Measurements from ENCODE around the gene POLR2I. TPM values are rescaled to one million over a fixed set of nuclear protein-coding genes. Genes with fewer than 3 reads are reported as not detected.
A peak's percentile ranks its signal among the peaks of the same experiment; 100 is the strongest.
"Not testable (repeated sequence)": the region's sequence is repeated elsewhere in the genome, so short reads cannot be mapped to it uniquely, and the experiment has no call there.

POLR2I gene
- total RNA-seq, 2 experiments from 2014 or later, result 46.1 to 49.8 TPM

- Mint-ChIP-seq H3K9me3 (no peaks in the 10 kb centered on the region), H3K4me1 (no peaks in the 10 kb centered on the region), H3K4me3 (no peak overlapping the region), H3K36me3 (peaks cover 49% of the 10 kb centered on the region), H3K27ac (no peak overlapping the region), H3K27me3 (no peaks in the 10 kb centered on the region)
- POLR2A ChIA-PET, result no interaction called here
- DNase-seq (no peak), ATAC-seq (ENCODE audit: low read depth) (no peak)
These were observed 30.3 kb downstream of the POLR2I start for GRCh38 chr19:36084231-36085009.

- Mint-ChIP-seq H3K27ac (no peak overlapping the region), H3K9me3 (no peaks in the 10 kb centered on the region)
These were observed 31.8 kb downstream of the POLR2I start for GRCh38 chr19:36082916-36083315.

GRCh38 chr19:36081894-36082293 is 32.8 kb downstream of the POLR2I start:
- Mint-ChIP-seq H3K27ac (peak overlapping the region; percentile 38), H3K4me1 (no peaks in the 10 kb centered on the region), H3K27me3 (no peaks in the 10 kb centered on the region), H3K36me3 (peaks cover 49% of the 10 kb centered on the region), H3K4me3 (no peak overlapping the region), H3K9me3 (no peaks in the 10 kb centered on the region)
- DNase-seq (no peak), ATAC-seq (ENCODE audit: low read depth) (no peak)
- POLR2A ChIA-PET, result no interaction called here

More at GRCh38 chr19:36082916-36083315, 31.8 kb downstream of the POLR2I start:
- H3K27me3 Mint-ChIP-seq, result no peaks in the 10 kb centered on the region
- POLR2A ChIA-PET, result no interaction called here
- no peak for DNase-seq
- peaks cover 46% of the 10 kb centered on the region for H3K36me3 Mint-ChIP-seq
- no peak overlapping the region for H3K4me3 Mint-ChIP-seq
- ATAC-seq (ENCODE audit: low read depth), result no peak
- no peaks in the 10 kb centered on the region for H3K4me1 Mint-ChIP-seq

- H3K9me3 Mint-ChIP-seq, result no peaks in the 10 kb centered on the region
- no peak overlapping the region for H3K27ac Mint-ChIP-seq
- no peaks in the 10 kb centered on the region for H3K27me3 Mint-ChIP-seq
- H3K4me3 Mint-ChIP-seq, result no peak overlapping the region
- H3K36me3 Mint-ChIP-seq, result peaks cover 50% of the 10 kb centered on the region
- DNase-seq, result no peak
- POLR2A ChIA-PET, result no interaction called here
- no peaks in the 10 kb centered on the region for H3K4me1 Mint-ChIP-seq
- no peak for ATAC-seq (ENCODE audit: low read depth)
These were observed 33.3 kb downstream of the POLR2I start for GRCh38 chr19:36081385-36081784.

GRCh38 chr19:36079389-36079945 is 35.2 kb downstream of the POLR2I start:
- Mint-ChIP-seq H3K9me3 (no peaks in the 10 kb centered on the region), H3K4me1 (no peaks in the 10 kb centered on the region), H3K27ac (no peak overlapping the region), H3K4me3 (no peak overlapping the region), H3K27me3 (no peaks in the 10 kb centered on the region), H3K36me3 (peaks cover 41% of the 10 kb centered on the region)
- DNase-seq (no peak), ATAC-seq (ENCODE audit: low read depth) (no peak)
- POLR2A ChIA-PET, result no interaction called here

- H3K4me3 Mint-ChIP-seq, result no peak overlapping the region
- peaks cover 1% of the 10 kb centered on the region for H3K4me1 Mint-ChIP-seq
- H3K27me3 Mint-ChIP-seq, result no peaks in the 10 kb centered on the region
- H3K27ac Mint-ChIP-seq, result no peak overlapping the region
- no peak for DNase-seq
- H3K36me3 Mint-ChIP-seq, result peaks cover 26% of the 10 kb centered on the region
- no peaks in the 10 kb centered on the region for H3K9me3 Mint-ChIP-seq
- ATAC-seq (ENCODE audit: low read depth), result no peak
- POLR2A ChIA-PET, result no interaction called here
These were observed 41.4 kb downstream of the POLR2I start for GRCh38 chr19:36073121-36073876.

GRCh38 chr19:36072081-36072480 is 42.6 kb downstream of the POLR2I start:
- Mint-ChIP-seq H3K4me1 (peaks cover 1% of the 10 kb centered on the region), H3K27ac (no peak overlapping the region), H3K36me3 (peaks cover 33% of the 10 kb centered on the region), H3K9me3 (no peaks in the 10 kb centered on the region), H3K4me3 (no peak overlapping the region), H3K27me3 (no peaks in the 10 kb centered on the region)
- POLR2A ChIA-PET, result no interaction called here
- DNase-seq (no peak), ATAC-seq (ENCODE audit: low read depth) (no peak)

GRCh38 chr19:36068810-36069499 is 45.7 kb downstream of the POLR2I start:
- POLR2A ChIA-PET; H3K4me3 Mint-ChIP-seq; H3K27me3 Mint-ChIP-seq; H3K4me1 Mint-ChIP-seq; H3K9me3 Mint-ChIP-seq; H3K27ac Mint-ChIP-seq; ATAC-seq (ENCODE audit: low read depth); DNase-seq: not testable (repeated sequence)
- peaks cover 36% of the 10 kb centered on the region for H3K36me3 Mint-ChIP-seq

- POLR2A ChIA-PET, result interaction anchor here (0.6 to 1.1 kb wide), 2 partner anchors 14 to 239 kb away, joined by 4 read pairs; partner anchors contain the start of gene THAP8
- Mint-ChIP-seq H3K27ac (no peak overlapping the region), H3K36me3 (peaks cover 36% of the 10 kb centered on the region), H3K9me3 (no peaks in the 10 kb centered on the region), H3K4me1 (peaks cover 1% of the 10 kb centered on the region), H3K4me3 (no peak overlapping the region), H3K27me3 (no peaks in the 10 kb centered on the region)
- DNase-seq (no peak), ATAC-seq (ENCODE audit: low read depth) (no peak)
These were observed 47.0 kb downstream of the POLR2I start for GRCh38 chr19:36067681-36068080.

GRCh38 chr19:36064826-36065225 is 49.8 kb downstream of the POLR2I start:
- ATAC-seq (ENCODE audit: low read depth) (no peak), DNase-seq (no peak)
- H3K9me3 Mint-ChIP-seq, result no peaks in the 10 kb centered on the region
- peaks cover 28% of the 10 kb centered on the region for H3K36me3 Mint-ChIP-seq
- H3K27ac Mint-ChIP-seq, result no peak overlapping the region
- H3K4me3 Mint-ChIP-seq, result no peak overlapping the region
- H3K4me1 Mint-ChIP-seq, result peaks cover 2% of the 10 kb centered on the region
- H3K27me3 Mint-ChIP-seq, result no peaks in the 10 kb centered on the region
- POLR2A ChIA-PET, result no interaction called here

Other genes with a start within 250 kb of the POLR2I start
- gene APLP1, start 246.3 kb downstream of the POLR2I start, total RNA-seq, result 1 to 10 TPM; 1.2 to 1.4 TPM
- gene NFKBID, start 214.3 kb downstream of the POLR2I start, total RNA-seq, result 10 to 100 TPM; 40.7 to 48.7 TPM
- 100 to 1,000 TPM; 186 to 190 TPM for gene HCST, start 212.3 kb downstream of the POLR2I start, total RNA-seq
- 10 to 100 TPM; 10.6 to 11.2 TPM for gene TYROBP, start 206.6 kb downstream of the POLR2I start, total RNA-seq
- gene LRFN3, start 178.5 kb downstream of the POLR2I start, total RNA-seq, result 10 to 100 TPM; 10.7 to 12.4 TPM
- gene SDHAF1, start 119.7 kb downstream of the POLR2I start, total RNA-seq, result 10 to 100 TPM; 22.2 to 22.8 TPM
- gene SYNE4, start 106.1 kb downstream of the POLR2I start, total RNA-seq, result 1 to 10 TPM; 3.3 to 3.8 TPM
- 10 to 100 TPM; 56.4 to 61.1 TPM for gene ALKBH6, start 100.7 kb downstream of the POLR2I start, total RNA-seq
- 1 to 10 TPM; 1.4 to 2.2 TPM for gene CLIP3, start 82.0 kb downstream of the POLR2I start, total RNA-seq
- 1 to 10 TPM; 6.4 to 6.7 TPM for gene THAP8, start 60.6 kb downstream of the POLR2I start, total RNA-seq
- gene WDR62, start 60.0 kb downstream of the POLR2I start, total RNA-seq, result 10 to 100 TPM; 24.9 to 27.8 TPM
- not detected for gene OVOL3, start 3.7 kb downstream of the POLR2I start, total RNA-seq
- gene TBCB, start 593 bp upstream of the POLR2I start, total RNA-seq, result 100 to 1,000 TPM; 150 to 152 TPM
- 100 to 1,000 TPM; 400 to 405 TPM for gene CAPNS1, start 25.2 kb upstream of the POLR2I start, total RNA-seq
- gene COX7A1, start 37.6 kb upstream of the POLR2I start, total RNA-seq, result not detected
- 1 to 10 TPM; 4.2 to 5.2 TPM for gene ZNF565, start 99.8 kb upstream of the POLR2I start, total RNA-seq
- 10 to 100 TPM; 71.9 to 75.1 TPM for gene ZNF146, start 100.2 kb upstream of the POLR2I start, total RNA-seq

Measured in activated naive CD8-positive, alpha-beta T cell treated with anti-CD3 and anti-CD28 coated beads, Interleukin-2, amount 10 ng/mL, durations not matched to agents 7 days and 5 days (primary cell).